ENCODE data around the gene UBA3.

The UBA3 gene

GRCh38 chr3:69080233-69080920, at the start of gene UBA3:
Gene UBA3 (minus strand): TSS chr3:69080365. CDS start chr3:69080353, 12 bp downstream.
- peak; percentile 48 for DNase-seq

DNA sequence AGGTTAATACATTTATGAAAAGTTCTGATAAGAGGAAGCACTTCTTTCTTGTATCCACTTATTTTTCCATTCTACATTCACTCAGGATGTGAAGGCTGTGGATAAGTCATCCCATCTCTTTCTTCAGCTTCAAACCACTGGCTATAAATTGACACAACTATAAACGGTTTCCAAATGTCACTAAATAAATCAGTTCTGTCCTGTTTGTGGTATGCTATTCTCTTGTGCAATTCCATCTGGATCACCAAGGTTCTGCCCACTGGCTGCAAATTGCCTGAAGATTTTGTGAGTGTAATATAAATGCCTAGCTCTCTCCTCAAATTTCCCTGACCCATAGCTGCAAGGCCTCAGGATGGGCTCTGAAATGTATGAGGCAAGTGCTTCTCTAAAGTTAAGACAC, 49.4 kb upstream of the UBA3 start:
- DNase-seq = no peak

DNA sequence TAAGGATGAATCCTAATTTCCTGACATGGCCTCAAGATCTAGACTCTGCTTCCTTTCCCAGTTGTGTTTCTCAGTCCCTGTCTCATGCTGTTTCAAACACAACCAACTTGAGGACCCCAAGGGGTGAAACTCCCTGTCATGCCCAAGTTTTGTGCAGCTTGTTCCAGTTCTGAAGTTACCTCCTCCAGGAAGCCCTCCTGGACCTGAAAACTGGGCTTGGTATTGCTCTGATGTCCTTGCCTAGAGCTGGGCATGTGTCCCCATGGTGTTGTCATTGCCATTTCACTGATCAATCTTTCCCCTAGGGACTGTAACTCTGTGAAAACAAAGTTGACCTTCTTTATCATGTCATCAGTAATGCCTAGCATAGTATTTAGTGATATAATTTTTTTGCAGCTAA, 48.3 kb upstream of the UBA3 start:
- no peak for DNase-seq

DNA sequence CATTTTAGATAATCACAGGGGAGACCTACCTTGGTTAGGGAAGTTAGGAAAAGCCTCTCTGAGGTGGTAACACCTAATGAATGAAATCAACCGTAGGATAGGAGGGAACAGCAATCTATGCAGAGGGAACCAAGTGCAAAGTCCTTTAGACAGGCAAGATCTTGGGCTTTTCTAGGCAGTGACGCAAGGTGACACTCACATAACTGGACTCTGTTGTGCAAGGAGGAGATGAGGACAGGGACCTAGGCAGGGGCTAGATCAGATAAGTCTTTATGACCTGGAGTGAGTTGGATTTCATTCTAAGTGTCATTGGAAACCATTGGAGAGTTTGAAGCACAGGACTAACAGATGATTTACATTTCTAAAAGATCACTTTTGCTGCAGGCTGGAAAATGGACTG, 46.8 kb upstream of the UBA3 start:
- no peak for DNase-seq

DNA sequence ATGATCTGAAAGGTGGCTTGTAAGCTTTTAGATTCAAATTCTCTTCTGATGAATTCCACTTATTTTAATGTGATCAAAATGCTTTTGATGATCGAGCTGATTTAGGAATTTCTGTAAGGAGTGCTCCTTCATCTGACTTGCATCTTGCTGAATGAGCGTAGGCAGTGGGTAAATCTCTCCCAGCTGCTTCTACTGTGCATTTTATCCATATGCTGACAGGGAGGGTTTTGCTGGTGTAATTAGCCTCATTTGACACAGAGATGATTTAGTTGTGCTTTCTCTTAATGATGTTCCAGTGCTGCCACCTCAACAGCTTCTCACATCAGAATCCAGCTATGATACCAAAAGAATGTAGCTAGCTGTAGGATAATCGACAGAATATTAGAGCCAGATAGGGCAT, 46.1 kb upstream of the UBA3 start:
- DNase-seq = no peak

GRCh38 chr3:69122403-69122802, 42.2 kb upstream of the UBA3 start, which contains the start of gene LMOD3:
Gene LMOD3 (minus strand): TSS chr3:69122595. CDS start chr3:69122386, 209 bp downstream.
- DNase-seq = no peak

DNA sequence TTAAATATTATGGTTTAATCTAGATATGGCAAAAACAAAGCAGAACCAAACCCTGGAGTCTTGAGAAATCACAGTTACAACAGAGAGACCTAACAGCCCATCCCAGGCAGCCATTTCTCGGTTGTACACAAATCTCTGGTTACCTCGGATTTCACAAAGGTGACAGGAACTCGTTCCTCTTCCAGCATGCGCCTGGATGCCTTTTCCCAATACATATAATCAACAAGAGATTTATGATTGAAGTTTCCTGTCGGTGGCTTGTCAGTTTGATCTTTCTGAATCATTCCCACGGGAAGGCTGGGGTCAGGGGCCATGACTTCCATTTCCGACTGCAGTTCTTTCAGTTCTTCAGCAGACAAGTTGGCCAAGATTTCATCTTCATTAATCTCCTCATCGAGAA, 41.8 kb upstream of the UBA3 start:
- no peak for DNase-seq

GRCh38 chr3:69121513-69121912, 41.3 kb upstream of the UBA3 start:
- DNase-seq = no peak

GRCh38 chr3:69120879-69121464, 40.8 kb upstream of the UBA3 start:
- DNase-seq = peak; percentile 19

DNA sequence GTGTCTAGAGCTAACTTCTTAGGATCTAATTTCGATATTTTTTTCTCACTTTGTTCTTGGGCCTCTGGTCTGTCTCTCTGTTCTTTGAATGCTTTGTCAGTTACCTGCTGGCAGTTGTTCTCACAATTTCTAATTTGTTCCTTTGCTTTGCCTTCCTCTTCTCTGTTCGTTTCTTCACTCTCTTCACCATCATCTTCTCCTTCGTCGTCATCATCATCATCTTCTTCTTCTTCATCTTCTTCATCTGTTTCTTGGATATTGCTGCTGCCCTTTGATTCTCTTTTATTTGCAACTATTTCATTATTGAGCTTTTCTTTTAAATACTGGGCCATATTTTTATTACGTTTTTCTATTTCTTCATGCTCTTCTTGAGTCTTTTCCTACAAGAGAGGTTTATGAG, 39.5 kb upstream of the UBA3 start:
- no peak for DNase-seq

- no peak for DNase-seq
Observed at GRCh38 chr3:69119138-69119537, 39.0 kb upstream of the UBA3 start.

- DNase-seq = no peak
Observed at GRCh38 chr3:69118555-69118954, 38.4 kb upstream of the UBA3 start.

DNA sequence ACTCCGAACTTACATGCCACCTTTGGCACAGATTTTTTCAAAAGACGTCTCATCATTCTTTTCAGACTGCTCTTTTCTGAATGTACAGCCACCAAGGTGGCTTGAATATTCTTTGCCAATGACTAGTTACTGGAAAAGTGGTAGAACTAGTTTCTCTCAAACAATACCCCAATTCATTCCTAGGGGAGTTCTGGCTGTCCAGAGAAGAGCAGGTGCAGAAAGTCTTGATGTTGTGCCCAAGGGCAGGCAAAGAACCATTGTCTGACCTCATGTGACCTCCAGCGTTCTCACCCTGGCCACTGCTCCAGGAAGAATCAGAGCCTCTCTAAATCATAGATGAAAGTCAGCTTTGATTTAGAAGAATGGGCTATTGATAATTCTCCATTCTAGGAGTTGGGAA, 36.7 kb upstream of the UBA3 start:
- no peak for DNase-seq

- DNase-seq = no peak
Observed at GRCh38 chr3:69116162-69116561, 36.0 kb upstream of the UBA3 start.

GRCh38 chr3:69115731-69116130, 35.6 kb upstream of the UBA3 start:
- no peak for DNase-seq

GRCh38 chr3:69113536-69113935, 33.4 kb upstream of the UBA3 start:
- DNase-seq = no peak

DNA sequence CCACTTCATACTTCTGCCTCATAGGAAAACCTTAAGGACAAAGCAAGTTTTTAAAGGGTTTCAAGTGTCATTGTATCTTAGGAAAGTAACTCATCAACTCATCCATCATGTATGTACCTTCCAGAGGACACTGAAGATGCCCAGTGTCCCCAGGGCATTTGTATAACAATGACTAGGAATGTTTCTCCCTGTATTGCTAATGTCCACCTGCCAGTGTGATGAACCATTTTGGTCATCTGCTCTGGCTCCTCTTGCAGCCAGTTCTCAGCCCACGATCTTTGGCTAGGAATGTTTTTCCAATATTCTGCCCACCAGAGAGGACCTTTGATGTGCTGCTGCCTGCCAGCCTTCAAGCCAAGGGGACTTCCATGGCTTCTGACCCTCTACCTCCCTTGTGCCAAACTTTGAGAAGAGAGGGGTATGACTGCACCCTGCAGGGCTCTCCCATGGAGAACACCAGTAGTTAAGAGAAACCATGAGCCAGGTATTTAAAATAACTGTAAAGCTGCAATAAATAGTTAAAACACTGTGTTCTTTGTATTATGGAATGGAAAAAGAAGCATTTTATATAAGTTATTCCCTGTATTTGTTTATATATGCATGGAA, 30.9 kb upstream of the UBA3 start:
- no peak for DNase-seq

- no peak for DNase-seq
Observed at GRCh38 chr3:69108811-69109210, 28.6 kb upstream of the UBA3 start.

- DNase-seq = no peak
Observed at GRCh38 chr3:69107841-69108240, 27.7 kb upstream of the UBA3 start.

- DNase-seq = no peak
Observed at GRCh38 chr3:69105320-69105719, 25.2 kb upstream of the UBA3 start.

DNA sequence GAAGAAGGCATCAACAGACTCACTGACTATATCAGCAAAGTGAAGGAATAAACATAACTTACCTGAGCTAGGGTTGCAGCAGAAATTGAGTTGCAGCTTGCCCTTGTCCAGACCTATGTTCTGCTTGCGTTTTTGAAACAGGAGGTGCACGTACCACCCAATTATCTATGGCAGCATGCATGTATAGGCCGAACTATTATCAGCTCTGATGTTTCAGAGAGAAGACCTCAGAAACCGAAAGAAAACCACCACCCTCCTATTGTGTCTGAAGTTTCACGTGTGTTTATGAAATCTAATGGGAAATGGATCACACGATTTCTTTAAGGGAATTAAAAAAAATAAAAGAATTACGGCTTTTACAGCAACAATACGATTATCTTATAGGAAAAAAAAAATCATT, 24.4 kb upstream of the UBA3 start:
- DNase-seq = no peak

- DNase-seq = no peak
Observed at GRCh38 chr3:69103123-69103522, 23.0 kb upstream of the UBA3 start.

DNA sequence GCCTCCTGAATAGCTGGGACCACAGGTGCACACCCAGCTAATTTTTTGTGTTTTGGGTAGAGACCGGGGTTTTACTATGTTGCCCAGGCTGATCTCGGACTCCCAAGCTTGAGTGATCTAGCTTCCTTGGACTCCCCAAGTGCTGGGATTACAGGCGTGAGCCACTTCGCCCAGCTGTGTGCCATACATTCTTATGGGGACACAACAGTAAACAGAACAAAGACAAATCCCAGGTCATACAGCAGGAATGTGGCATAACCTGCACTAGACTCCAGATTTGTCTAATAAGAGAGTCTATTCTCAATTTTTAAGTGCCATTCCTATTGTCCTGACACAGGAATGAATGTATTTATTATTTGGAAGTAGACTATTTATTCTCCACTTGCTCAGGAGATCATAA, 22.2 kb upstream of the UBA3 start:
- DNase-seq = no peak

GRCh38 chr3:69099576-69099975, 19.4 kb upstream of the UBA3 start:
- no peak for DNase-seq

Data from DMS 273 treated with DMSO at 0.1 percent for 48 hours (cell line).